GM23338 (cell line): ENCODE results near the gene EFR3B.

Experiments used
- CREB1 ChIP-seq: fragments of 250-450 bp; sonication (Bioruptor Pico); IDR thresholded peaks from 2 replicates; pipeline ENCODE4 v1.5.0; 2020; ENCODE audit warnings: low read depth, mild to moderate bottlenecking, moderate library complexity
- EZH2 ChIP-seq: fragments of 200-600 bp; sonication (generic); IDR thresholded peaks from one replicate; pipeline ENCODE4 v1.8.0; 2017; ENCODE audit warnings: antibody characterized with exemption, mild to moderate bottlenecking, low read depth; ENCODE audit not compliant: unreplicated experiment
- EZH2phosphoT487 ChIP-seq: fragments of 200-600 bp; sonication (generic); IDR thresholded peaks from one replicate; pipeline ENCODE4 v1.8.1; 2018; ENCODE audit warnings: antibody characterized with exemption; ENCODE audit not compliant: unreplicated experiment
- JUNB ChIP-seq: IDR thresholded peaks from one replicate; pipeline ENCODE4 v1.6.1; 2016; ENCODE audit warnings: antibody characterized with exemption; ENCODE audit not compliant: unreplicated experiment
- NANOG ChIP-seq: IDR thresholded peaks from 2 replicates; pipeline ENCODE4 v1.6.1; 2016; ENCODE audit warnings: antibody characterized with exemption, borderline replicate concordance
- POLR2AphosphoS5 ChIP-seq: IDR thresholded peaks from 2 replicates; pipeline ENCODE4 v1.6.1; 2016; ENCODE audit warnings: antibody characterized with exemption, low read depth
- STAT1 ChIP-seq: IDR thresholded peaks from one replicate; pipeline ENCODE4 v1.6.1; 2016; ENCODE audit warnings: antibody characterized with exemption; ENCODE audit not compliant: unreplicated experiment
- ZNF114 ChIP-seq: fragments of 250-450 bp; sonication (Bioruptor Pico); IDR thresholded peaks from 2 replicates; pipeline ENCODE4 v1.5.0; 2020; ENCODE audit warnings: mild to moderate bottlenecking, moderate library complexity
- ZNF331 ChIP-seq: fragments of 250-450 bp; sonication (Bioruptor Pico); IDR thresholded peaks from 2 replicates; pipeline ENCODE4 v1.5.0; 2020; ENCODE audit warnings: low read depth, mild to moderate bottlenecking, moderate library complexity
- TF ChIP-seq, protein P1 (sequence below), 2 experiments: fragments of 200-600 bp in 1 of 2; sonication (generic) in 1 of 2; conservative IDR thresholded peaks; 2 replicates each; pipeline versions ENCODE4 v1.5.1 to v1.6.1; 2016 to 2017; ENCODE audit warnings: antibody characterized with exemption in 2 of 2, low read depth in 2 of 2, mild to moderate bottlenecking in 2 of 2, moderate library complexity in 1 of 2
- TF ChIP-seq, protein P2 (sequence below): IDR thresholded peaks from one replicate; pipeline ENCODE4 v1.6.1; 2018; ENCODE audit warnings: antibody characterized with exemption; ENCODE audit not compliant: unreplicated experiment
- TF ChIP-seq, protein P3 (sequence below): IDR thresholded peaks from 2 replicates; pipeline ENCODE4 v1.6.1; 2016; ENCODE audit warnings: antibody characterized with exemption

DNA sequence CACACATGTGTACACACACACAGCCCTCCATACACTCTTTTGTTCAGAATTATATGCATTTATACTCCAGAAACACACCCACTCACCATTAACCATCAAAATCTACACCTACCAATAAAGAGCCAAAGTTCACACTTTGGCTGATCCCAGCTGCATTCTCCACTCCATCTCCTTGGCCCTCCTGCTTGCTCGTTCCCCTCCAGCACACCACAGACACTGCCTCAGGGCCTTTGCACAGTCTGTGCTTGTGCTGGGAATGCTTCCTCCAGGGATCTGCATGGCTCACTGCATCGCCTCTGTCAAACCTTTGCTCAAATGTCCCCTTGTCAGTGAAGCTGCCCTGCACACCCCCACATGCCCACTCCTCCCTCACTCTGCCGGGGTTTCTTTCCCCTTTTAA, 80.5 kb downstream of the EFR3B start:
- TF ChIP-seq, protein P1, sequence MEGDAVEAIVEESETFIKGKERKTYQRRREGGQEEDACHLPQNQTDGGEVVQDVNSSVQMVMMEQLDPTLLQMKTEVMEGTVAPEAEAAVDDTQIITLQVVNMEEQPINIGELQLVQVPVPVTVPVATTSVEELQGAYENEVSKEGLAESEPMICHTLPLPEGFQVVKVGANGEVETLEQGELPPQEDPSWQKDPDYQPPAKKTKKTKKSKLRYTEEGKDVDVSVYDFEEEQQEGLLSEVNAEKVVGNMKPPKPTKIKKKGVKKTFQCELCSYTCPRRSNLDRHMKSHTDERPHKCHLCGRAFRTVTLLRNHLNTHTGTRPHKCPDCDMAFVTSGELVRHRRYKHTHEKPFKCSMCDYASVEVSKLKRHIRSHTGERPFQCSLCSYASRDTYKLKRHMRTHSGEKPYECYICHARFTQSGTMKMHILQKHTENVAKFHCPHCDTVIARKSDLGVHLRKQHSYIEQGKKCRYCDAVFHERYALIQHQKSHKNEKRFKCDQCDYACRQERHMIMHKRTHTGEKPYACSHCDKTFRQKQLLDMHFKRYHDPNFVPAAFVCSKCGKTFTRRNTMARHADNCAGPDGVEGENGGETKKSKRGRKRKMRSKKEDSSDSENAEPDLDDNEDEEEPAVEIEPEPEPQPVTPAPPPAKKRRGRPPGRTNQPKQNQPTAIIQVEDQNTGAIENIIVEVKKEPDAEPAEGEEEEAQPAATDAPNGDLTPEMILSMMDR (conservative IDR thresholded peaks at IDR 0.05; ENCODE audit: low read depth in 2 of 2) = no peak
- no peak for TF ChIP-seq POLR2AphosphoS5
- TF ChIP-seq, protein P2, sequence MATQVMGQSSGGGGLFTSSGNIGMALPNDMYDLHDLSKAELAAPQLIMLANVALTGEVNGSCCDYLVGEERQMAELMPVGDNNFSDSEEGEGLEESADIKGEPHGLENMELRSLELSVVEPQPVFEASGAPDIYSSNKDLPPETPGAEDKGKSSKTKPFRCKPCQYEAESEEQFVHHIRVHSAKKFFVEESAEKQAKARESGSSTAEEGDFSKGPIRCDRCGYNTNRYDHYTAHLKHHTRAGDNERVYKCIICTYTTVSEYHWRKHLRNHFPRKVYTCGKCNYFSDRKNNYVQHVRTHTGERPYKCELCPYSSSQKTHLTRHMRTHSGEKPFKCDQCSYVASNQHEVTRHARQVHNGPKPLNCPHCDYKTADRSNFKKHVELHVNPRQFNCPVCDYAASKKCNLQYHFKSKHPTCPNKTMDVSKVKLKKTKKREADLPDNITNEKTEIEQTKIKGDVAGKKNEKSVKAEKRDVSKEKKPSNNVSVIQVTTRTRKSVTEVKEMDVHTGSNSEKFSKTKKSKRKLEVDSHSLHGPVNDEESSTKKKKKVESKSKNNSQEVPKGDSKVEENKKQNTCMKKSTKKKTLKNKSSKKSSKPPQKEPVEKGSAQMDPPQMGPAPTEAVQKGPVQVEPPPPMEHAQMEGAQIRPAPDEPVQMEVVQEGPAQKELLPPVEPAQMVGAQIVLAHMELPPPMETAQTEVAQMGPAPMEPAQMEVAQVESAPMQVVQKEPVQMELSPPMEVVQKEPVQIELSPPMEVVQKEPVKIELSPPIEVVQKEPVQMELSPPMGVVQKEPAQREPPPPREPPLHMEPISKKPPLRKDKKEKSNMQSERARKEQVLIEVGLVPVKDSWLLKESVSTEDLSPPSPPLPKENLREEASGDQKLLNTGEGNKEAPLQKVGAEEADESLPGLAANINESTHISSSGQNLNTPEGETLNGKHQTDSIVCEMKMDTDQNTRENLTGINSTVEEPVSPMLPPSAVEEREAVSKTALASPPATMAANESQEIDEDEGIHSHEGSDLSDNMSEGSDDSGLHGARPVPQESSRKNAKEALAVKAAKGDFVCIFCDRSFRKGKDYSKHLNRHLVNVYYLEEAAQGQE = no peak
- TF ChIP-seq CREB1 (CRISPR knock-in tag) = no peak
- no peak for TF ChIP-seq EZH2
- no peak for TF ChIP-seq ZNF114 (CRISPR knock-in tag)
- no peak for TF ChIP-seq JUNB
- TF ChIP-seq, protein P3, sequence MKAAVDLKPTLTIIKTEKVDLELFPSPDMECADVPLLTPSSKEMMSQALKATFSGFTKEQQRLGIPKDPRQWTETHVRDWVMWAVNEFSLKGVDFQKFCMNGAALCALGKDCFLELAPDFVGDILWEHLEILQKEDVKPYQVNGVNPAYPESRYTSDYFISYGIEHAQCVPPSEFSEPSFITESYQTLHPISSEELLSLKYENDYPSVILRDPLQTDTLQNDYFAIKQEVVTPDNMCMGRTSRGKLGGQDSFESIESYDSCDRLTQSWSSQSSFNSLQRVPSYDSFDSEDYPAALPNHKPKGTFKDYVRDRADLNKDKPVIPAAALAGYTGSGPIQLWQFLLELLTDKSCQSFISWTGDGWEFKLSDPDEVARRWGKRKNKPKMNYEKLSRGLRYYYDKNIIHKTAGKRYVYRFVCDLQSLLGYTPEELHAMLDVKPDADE = no peak
- TF ChIP-seq EZH2phosphoT487 = no peak
- TF ChIP-seq NANOG = no peak
- no peak for TF ChIP-seq STAT1
- TF ChIP-seq ZNF331 (CRISPR knock-in tag) = no peak
